Activated T-cell treated with anti-CD3 and anti-CD28 coated beads, Interleukin-2, amount 50 U/mL, for 72 hours (primary cell): ENCODE results near the gene TMEM45A. TPM values are rescaled to one million over a fixed set of nuclear protein-coding genes. Genes with fewer than 3 reads are reported as not detected.

Source experiments
- ATAC-seq, 2 donors: fragments of 150-1000 bp; cut with Tn5 transposase; replicated peaks in 1 of 2; 2 replicates each; pipeline ENCODE4 v1.10.0; 2021; ENCODE audit warnings: moderate library complexity in 2 of 2, mild to moderate bottlenecking in 1 of 2
- DNase-seq, 2 donors: peaks; one replicate each; pipeline ENCODE4 v3.0.0; 2021 to 2022; ENCODE audit warnings: mixed read lengths in 1 of 2
- H3K27ac Mint-ChIP-seq: one replicate; pipeline ENCODE4 v1.8.0; 2022; ENCODE audit warnings: mild to moderate bottlenecking, moderate library complexity, mixed read lengths
- H3K27me3 Mint-ChIP-seq: one replicate; pipeline ENCODE4 v1.8.0; 2022; ENCODE audit warnings: low read depth, mixed read lengths
- H3K36me3 Mint-ChIP-seq, 2 donors: one replicate each; pipeline ENCODE4 v1.8.0; 2022; ENCODE audit warnings: mixed read lengths in 2 of 2, mild to moderate bottlenecking in 1 of 2; ENCODE audit not compliant: insufficient read depth in 2 of 2
- H3K4me1 Mint-ChIP-seq: one replicate; pipeline ENCODE4 v1.8.0; 2022; ENCODE audit warnings: low read depth, mixed read lengths
- H3K4me3 Mint-ChIP-seq, 2 donors: one replicate each; pipeline ENCODE4 v1.8.0; 2022; ENCODE audit warnings: mild to moderate bottlenecking in 2 of 2, mixed read lengths in 2 of 2, moderate library complexity in 2 of 2
- H3K9me3 Mint-ChIP-seq, 2 donors: one replicate each; pipeline ENCODE4 v1.8.0; 2022; ENCODE audit warnings: mixed read lengths in 2 of 2
- total RNA-seq, 2 donors: library from RNA; stranded (reverse); gene quantifications; one replicate each; pipeline ENCODE4 v1.2.3, GENCODE V29; 2022

Gene TMEM45A
- total RNA-seq, 2 donors from 2014 or later = 0.26 to 1.5 TPM

- ATAC-seq = no peak
- DNase-seq = no peak
These were observed 108.0 kb downstream of the TMEM45A start for GRCh38 chr3:100600181-100601042.

GRCh38 chr3:100602506-100603444 is 110.4 kb downstream of the TMEM45A start:
- H3K4me1 Mint-ChIP-seq = peaks cover 13% of the 10 kb centered on the region
- H3K36me3 Mint-ChIP-seq = peaks cover 0 to 4% of the 10 kb centered on the region in 2 donors
- no peaks in the 10 kb centered on the region for H3K27me3 Mint-ChIP-seq
- H3K9me3 Mint-ChIP-seq = peaks cover 3 to 6% of the 10 kb centered on the region in 2 donors
- DNase-seq = no peak
- peak; percentile 32 to 58 for ATAC-seq
- H3K4me3 Mint-ChIP-seq = peak overlapping the region; percentile 73 to 79
- H3K27ac Mint-ChIP-seq = peak overlapping the region; percentile 89

More at GRCh38 chr3:100600181-100601042, 108.0 kb downstream of the TMEM45A start:
- peaks cover 3 to 6% of the 10 kb centered on the region in 2 donors for H3K9me3 Mint-ChIP-seq
- H3K27ac Mint-ChIP-seq = no peak overlapping the region
- H3K4me1 Mint-ChIP-seq = peaks cover 13% of the 10 kb centered on the region
- H3K27me3 Mint-ChIP-seq = no peaks in the 10 kb centered on the region
- no peak overlapping the region for H3K4me3 Mint-ChIP-seq
- peaks cover 0 to 4% of the 10 kb centered on the region in 2 donors for H3K36me3 Mint-ChIP-seq

GRCh38 chr3:100603469-100603868 is 111.0 kb downstream of the TMEM45A start:
- ATAC-seq (peak in 1 of 2 donors; percentile 37), DNase-seq (no peak)
- peak overlapping the region; percentile 89 for H3K27ac Mint-ChIP-seq
- H3K4me3 Mint-ChIP-seq = peak overlapping the region; percentile 73 to 79
- peaks cover 13% of the 10 kb centered on the region for H3K4me1 Mint-ChIP-seq
- peaks cover 3 to 6% of the 10 kb centered on the region in 2 donors for H3K9me3 Mint-ChIP-seq
- H3K27me3 Mint-ChIP-seq = peaks cover 4% of the 10 kb centered on the region
- H3K36me3 Mint-ChIP-seq = peaks cover 0 to 4% of the 10 kb centered on the region in 2 donors

GRCh38 chr3:100605358-100605757 is 112.9 kb downstream of the TMEM45A start:
- Mint-ChIP-seq H3K27me3 (peaks cover 17% of the 10 kb centered on the region), H3K9me3 (no peaks in the 10 kb centered on the region), H3K36me3 (no peaks in the 10 kb centered on the region), H3K27ac (no peak overlapping the region), H3K4me1 (peaks cover 18% of the 10 kb centered on the region), H3K4me3 (no peak overlapping the region)
- ATAC-seq (no peak), DNase-seq (no peak)

GRCh38 chr3:100606894-100607512 is 114.6 kb downstream of the TMEM45A start:
- H3K27me3 Mint-ChIP-seq = peaks cover 23% of the 10 kb centered on the region
- peaks cover 18% of the 10 kb centered on the region for H3K4me1 Mint-ChIP-seq
- no peak overlapping the region for H3K27ac Mint-ChIP-seq
- no peaks in the 10 kb centered on the region for H3K36me3 Mint-ChIP-seq
- DNase-seq (no peak), ATAC-seq (no peak)
- H3K9me3 Mint-ChIP-seq = no peaks in the 10 kb centered on the region
- no peak overlapping the region for H3K4me3 Mint-ChIP-seq

- H3K9me3 Mint-ChIP-seq = no peaks in the 10 kb centered on the region
- H3K27me3 Mint-ChIP-seq = peaks cover 23% of the 10 kb centered on the region
- ATAC-seq = no peak
- H3K4me1 Mint-ChIP-seq = peaks cover 5% of the 10 kb centered on the region
- no peak for DNase-seq
- no peaks in the 10 kb centered on the region for H3K36me3 Mint-ChIP-seq
- H3K27ac Mint-ChIP-seq = no peak within 1 kb of the TSS
- H3K4me3 Mint-ChIP-seq = no peak within 1 kb of the TSS
These were observed 116.9 kb downstream of the TMEM45A start, which contains the start of gene ADGRG7 for GRCh38 chr3:100609305-100609704. Gene ADGRG7 (plus strand): TSS chr3:100609601. CDS start chr3:100609857, 256 bp downstream.

GRCh38 chr3:100609963-100610362 is 117.5 kb downstream of the TMEM45A start:
- Mint-ChIP-seq H3K27me3 (peaks cover 23% of the 10 kb centered on the region), H3K36me3 (no peaks in the 10 kb centered on the region)
- no peak for DNase-seq

GRCh38 chr3:100611221-100611620 is 118.8 kb downstream of the TMEM45A start:
- Mint-ChIP-seq H3K36me3 (no peaks in the 10 kb centered on the region), H3K27me3 (peaks cover 23% of the 10 kb centered on the region)

More at GRCh38 chr3:100609963-100610362, 117.5 kb downstream of the TMEM45A start:
- Mint-ChIP-seq H3K27ac (no peak overlapping the region), H3K4me1 (peaks cover 5% of the 10 kb centered on the region), H3K4me3 (no peak overlapping the region), H3K9me3 (no peaks in the 10 kb centered on the region)
- no peak for ATAC-seq

GRCh38 chr3:100613721-100614390 is 121.4 kb downstream of the TMEM45A start:
- Mint-ChIP-seq H3K36me3 (no peaks in the 10 kb centered on the region), H3K4me3 (no peak overlapping the region), H3K27me3 (peaks cover 18% of the 10 kb centered on the region), H3K9me3 (peaks cover 0 to under 1% of the 10 kb centered on the region in 2 donors), H3K4me1 (peaks cover 5% of the 10 kb centered on the region), H3K27ac (no peak overlapping the region)
- DNase-seq = no peak
- ATAC-seq = no peak

More at GRCh38 chr3:100611221-100611620, 118.8 kb downstream of the TMEM45A start:
- Mint-ChIP-seq H3K27ac (no peak overlapping the region), H3K9me3 (no peaks in the 10 kb centered on the region), H3K4me3 (no peak overlapping the region), H3K4me1 (peaks cover 5% of the 10 kb centered on the region)
- ATAC-seq = no peak
- no peak for DNase-seq

GRCh38 chr3:100614941-100615340 is 122.5 kb downstream of the TMEM45A start:
- DNase-seq = no peak
- peaks cover 0 to 3% of the 10 kb centered on the region in 2 donors for H3K9me3 Mint-ChIP-seq
- peaks cover 3% of the 10 kb centered on the region for H3K4me1 Mint-ChIP-seq
- H3K36me3 Mint-ChIP-seq = no peaks in the 10 kb centered on the region
- no peak overlapping the region for H3K4me3 Mint-ChIP-seq
- H3K27ac Mint-ChIP-seq = no peak overlapping the region
- no peak for ATAC-seq
- H3K27me3 Mint-ChIP-seq = peaks cover 16% of the 10 kb centered on the region

- Mint-ChIP-seq H3K27ac (no peak overlapping the region), H3K4me3 (no peak overlapping the region), H3K36me3 (no peaks in the 10 kb centered on the region), H3K4me1 (no peaks in the 10 kb centered on the region), H3K27me3 (peaks cover 8% of the 10 kb centered on the region), H3K9me3 (peaks cover 0 to 3% of the 10 kb centered on the region in 2 donors)
- DNase-seq (no peak), ATAC-seq (no peak)
These were observed 123.3 kb downstream of the TMEM45A start for GRCh38 chr3:100615684-100616083.

GRCh38 chr3:100621251-100621650 is 128.8 kb downstream of the TMEM45A start:
- ATAC-seq = no peak
- Mint-ChIP-seq H3K9me3 (peaks cover 0 to 11% of the 10 kb centered on the region in 2 donors), H3K4me3 (no peak overlapping the region), H3K4me1 (no peaks in the 10 kb centered on the region), H3K27ac (no peak overlapping the region), H3K27me3 (peaks cover 19% of the 10 kb centered on the region), H3K36me3 (peaks cover 0 to 2% of the 10 kb centered on the region in 2 donors)
- no peak for DNase-seq
